ENCODE data around the gene ABLIM1. TPM values are rescaled to one million over a fixed set of nuclear protein-coding genes. Genes with fewer than 3 reads are reported as not detected.

Gene ABLIM1
- total RNA-seq, 1 donor from 2014 or later = 70.0 TPM

GRCh38 chr10:114499116-114499515 is 159.0 kb downstream of the ABLIM1 start:
- no peaks in the 10 kb centered on the region for H4K20me1 ChIP-seq (ENCODE audit: insufficient read depth, low read length)
- H2AFZ ChIP-seq (ENCODE audit: low read depth, low read length) = no peak overlapping the region
- DNase-seq (ENCODE audit: low read depth) (no peak), FAIRE-seq (no peak)
- H3K4me1 ChIP-seq (ENCODE audit: insufficient read depth, low read length) = no peaks in the 10 kb centered on the region
- Mint-ChIP-seq H3K4me3 (ENCODE audit: unreplicated experiment) (no peak overlapping the region), H3K27me3 (ENCODE audit: low read depth, unreplicated experiment) (no peaks in the 10 kb centered on the region), H3K36me3 (ENCODE audit: low read depth, unreplicated experiment) (peaks cover 27% of the 10 kb centered on the region), H3K27ac (ENCODE audit: unreplicated experiment) (no peak overlapping the region), H3K9me3 (ENCODE audit: unreplicated experiment) (peaks cover 2% of the 10 kb centered on the region), H3K4me1 (ENCODE audit: low read depth, unreplicated experiment) (peaks cover 4% of the 10 kb centered on the region)
- H3K36me3 ChIP-seq (ENCODE audit: insufficient read depth, low read length) = no peaks in the 10 kb centered on the region
- no peak overlapping the region for H3K9ac ChIP-seq (ENCODE audit: low read length)
- H3K4me3 ChIP-seq (ENCODE audit: insufficient read depth, low read depth, low read length) = no peak overlapping the region
- TF ChIP-seq CTCF (IDR thresholded peaks at IDR 0.05; ENCODE audit: insufficient read depth, low read depth, low read length) = no peak
- no peak for TF ChIP-seq EZH2 (IDR thresholded peaks at IDR 0.05; ENCODE audit: insufficient read depth, low read length)
- peaks cover 6% of the 10 kb centered on the region for H3K27me3 ChIP-seq (ENCODE audit: insufficient read depth, low read length)
- H3K27ac ChIP-seq (ENCODE audit: low read depth, low read length) = no peak overlapping the region
- no peak overlapping the region for H3K4me2 ChIP-seq (ENCODE audit: low read length)
- H3K9me3 ChIP-seq (ENCODE audit: insufficient read depth, low read depth, low read length) = no peaks in the 10 kb centered on the region
- no peaks in the 10 kb centered on the region for H3K79me2 ChIP-seq (ENCODE audit: insufficient read depth, low read length)

GRCh38 chr10:114498413-114499111 is 159.5 kb downstream of the ABLIM1 start:
- Mint-ChIP-seq H3K9me3 (ENCODE audit: unreplicated experiment) (peaks cover 2% of the 10 kb centered on the region), H3K27ac (ENCODE audit: unreplicated experiment) (no peak overlapping the region), H3K27me3 (ENCODE audit: low read depth, unreplicated experiment) (no peaks in the 10 kb centered on the region), H3K4me3 (ENCODE audit: unreplicated experiment) (no peak overlapping the region), H3K36me3 (ENCODE audit: low read depth, unreplicated experiment) (peaks cover 24% of the 10 kb centered on the region), H3K4me1 (ENCODE audit: low read depth, unreplicated experiment) (peaks cover 4% of the 10 kb centered on the region)
- no peak overlapping the region for H2AFZ ChIP-seq (ENCODE audit: low read depth, low read length)
- H3K9me3 ChIP-seq (ENCODE audit: insufficient read depth, low read depth, low read length) = no peaks in the 10 kb centered on the region
- TF ChIP-seq EZH2 (IDR thresholded peaks at IDR 0.05; ENCODE audit: insufficient read depth, low read length) (no peak), CTCF (IDR thresholded peaks at IDR 0.05; ENCODE audit: insufficient read depth, low read depth, low read length) (no peak)
- H3K79me2 ChIP-seq (ENCODE audit: insufficient read depth, low read length) = no peaks in the 10 kb centered on the region
- no peaks in the 10 kb centered on the region for H3K4me1 ChIP-seq (ENCODE audit: insufficient read depth, low read length)
- FAIRE-seq (no peak), DNase-seq (ENCODE audit: low read depth) (no peak)
- no peak overlapping the region for H3K27ac ChIP-seq (ENCODE audit: low read depth, low read length)
- H3K27me3 ChIP-seq (ENCODE audit: insufficient read depth, low read length) = peaks cover 6% of the 10 kb centered on the region
- H4K20me1 ChIP-seq (ENCODE audit: insufficient read depth, low read length) = no peaks in the 10 kb centered on the region
- H3K36me3 ChIP-seq (ENCODE audit: insufficient read depth, low read length) = no peaks in the 10 kb centered on the region
- H3K4me3 ChIP-seq (ENCODE audit: insufficient read depth, low read depth, low read length) = no peak overlapping the region
- H3K9ac ChIP-seq (ENCODE audit: low read length) = no peak overlapping the region
- no peak overlapping the region for H3K4me2 ChIP-seq (ENCODE audit: low read length)

- Histone ChIP-seq H3K4me1 (ENCODE audit: insufficient read depth, low read length) (no peaks in the 10 kb centered on the region), H3K27ac (ENCODE audit: low read depth, low read length) (no peak overlapping the region), H3K4me2 (ENCODE audit: low read length) (no peak overlapping the region), H3K27me3 (ENCODE audit: insufficient read depth, low read length) (peaks cover 6% of the 10 kb centered on the region), H3K9me3 (ENCODE audit: insufficient read depth, low read depth, low read length) (no peaks in the 10 kb centered on the region), H2AFZ (ENCODE audit: low read depth, low read length) (no peak overlapping the region), H3K4me3 (ENCODE audit: insufficient read depth, low read depth, low read length) (no peak overlapping the region), H3K79me2 (ENCODE audit: insufficient read depth, low read length) (no peaks in the 10 kb centered on the region), H3K36me3 (ENCODE audit: insufficient read depth, low read length) (no peaks in the 10 kb centered on the region), H3K9ac (ENCODE audit: low read length) (no peak overlapping the region), H4K20me1 (ENCODE audit: insufficient read depth, low read length) (no peaks in the 10 kb centered on the region)
- Mint-ChIP-seq H3K4me1 (ENCODE audit: low read depth, unreplicated experiment) (peaks cover 20% of the 10 kb centered on the region), H3K9me3 (ENCODE audit: unreplicated experiment) (peaks cover 2% of the 10 kb centered on the region), H3K27me3 (ENCODE audit: low read depth, unreplicated experiment) (no peaks in the 10 kb centered on the region), H3K4me3 (ENCODE audit: unreplicated experiment) (no peak overlapping the region), H3K27ac (ENCODE audit: unreplicated experiment) (no peak overlapping the region), H3K36me3 (ENCODE audit: low read depth, unreplicated experiment) (peaks cover 27% of the 10 kb centered on the region)
- TF ChIP-seq CTCF (IDR thresholded peaks at IDR 0.05; ENCODE audit: insufficient read depth, low read depth, low read length) = no peak
- no peak for TF ChIP-seq EZH2 (IDR thresholded peaks at IDR 0.05; ENCODE audit: insufficient read depth, low read length)
- DNase-seq (ENCODE audit: low read depth) = no peak
- no peak for FAIRE-seq
Observed at GRCh38 chr10:114495303-114495702, 162.8 kb downstream of the ABLIM1 start.
